ENCODE measurements around the gene SULT4A1.

Gene SULT4A1

DNA sequence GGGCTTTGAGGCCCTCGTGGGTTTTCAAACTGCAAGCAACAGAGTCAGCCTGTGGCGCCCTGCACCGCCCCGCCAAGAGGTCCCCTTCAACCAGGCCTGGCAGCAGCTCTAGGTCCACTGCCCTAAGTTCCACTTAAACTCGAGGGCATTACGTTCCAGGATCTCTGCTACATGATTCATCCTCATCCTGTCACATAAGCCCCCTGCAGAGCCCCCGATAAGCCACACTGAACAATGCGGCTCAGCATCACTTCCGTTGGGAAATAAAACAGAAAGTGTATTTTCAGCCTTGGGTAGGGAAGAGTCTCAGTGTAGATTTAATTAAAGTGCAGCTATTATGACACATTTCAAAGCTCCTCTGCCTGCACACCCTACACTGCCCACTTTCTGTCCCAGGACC is 24.6 kb downstream of the SULT4A1 start:
- Histone ChIP-seq H3K27ac (no peak overlapping the region), H3K4me3 (ENCODE audit: low read depth, low read length) (no peak overlapping the region), H3K27me3 (replicated peaks) (no peaks in the 10 kb centered on the region), H3K36me3 (replicated peaks) (no peaks in the 10 kb centered on the region)
- TF ChIP-seq CTCF (IDR thresholded peaks at IDR 0.05; ENCODE audit: low read depth, low read length, missing control alignments): no peak
- DNase-seq: peak; percentile 33
- in situ Hi-C loops (cut with HindIII; ENCODE audit: low pct_ligation_motif_present, low sequenced_read_pairs): no loop called here

- Histone ChIP-seq H3K27ac (no peak overlapping the region), H3K36me3 (replicated peaks) (no peaks in the 10 kb centered on the region), H3K27me3 (replicated peaks) (no peaks in the 10 kb centered on the region), H3K4me3 (ENCODE audit: low read depth, low read length) (no peak overlapping the region)
- no peak for DNase-seq
- in situ Hi-C loops (cut with HindIII; ENCODE audit: low pct_ligation_motif_present, low sequenced_read_pairs): no loop called here
- no peak for TF ChIP-seq CTCF (IDR thresholded peaks at IDR 0.05; ENCODE audit: low read depth, low read length, missing control alignments)
These were observed 26.6 kb downstream of the SULT4A1 start for GRCh38 chr22:43835736-43836135.

DNA sequence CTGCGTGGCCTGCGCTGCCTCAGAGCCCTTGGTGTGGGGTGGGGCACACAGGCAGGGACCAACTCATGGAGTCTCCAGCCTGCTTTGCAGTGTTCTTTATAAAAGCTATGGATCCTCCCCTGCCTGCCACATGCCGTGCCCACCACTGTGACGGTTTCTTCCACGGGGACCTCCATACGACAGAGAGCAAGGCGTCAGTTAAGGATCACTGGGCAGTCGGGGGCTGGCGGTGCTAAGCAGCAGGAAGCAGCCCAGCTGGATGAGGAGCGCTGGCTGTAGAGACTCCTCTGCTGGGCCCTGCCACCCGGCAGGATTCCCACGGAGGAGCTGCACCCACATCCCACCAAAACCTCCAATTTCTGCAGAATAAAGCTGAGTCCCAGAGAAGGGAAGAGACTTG is 27.1 kb downstream of the SULT4A1 start:
- no peak for DNase-seq
- Histone ChIP-seq H3K27ac (no peak overlapping the region), H3K4me3 (ENCODE audit: low read depth, low read length) (no peak overlapping the region), H3K36me3 (replicated peaks) (no peaks in the 10 kb centered on the region), H3K27me3 (replicated peaks) (no peaks in the 10 kb centered on the region)
- no peak for TF ChIP-seq CTCF (IDR thresholded peaks at IDR 0.05; ENCODE audit: low read depth, low read length, missing control alignments)
- in situ Hi-C loops (cut with HindIII; ENCODE audit: low pct_ligation_motif_present, low sequenced_read_pairs): no loop called here

- no peak overlapping the region for H3K4me3 ChIP-seq (ENCODE audit: low read depth, low read length)
- DNase-seq: no peak
- no peak overlapping the region for H3K27ac ChIP-seq
- H3K36me3 ChIP-seq (replicated peaks): no peaks in the 10 kb centered on the region
- no peak for TF ChIP-seq CTCF (IDR thresholded peaks at IDR 0.05; ENCODE audit: low read depth, low read length, missing control alignments)
- no peaks in the 10 kb centered on the region for H3K27me3 ChIP-seq (replicated peaks)
- in situ Hi-C loops (cut with HindIII; ENCODE audit: low pct_ligation_motif_present, low sequenced_read_pairs): no loop called here
These were observed 28.8 kb downstream of the SULT4A1 start for GRCh38 chr22:43833286-43834240.

- no peak for TF ChIP-seq CTCF (IDR thresholded peaks at IDR 0.05; ENCODE audit: low read depth, low read length, missing control alignments)
- Histone ChIP-seq H3K27me3 (replicated peaks) (no peaks in the 10 kb centered on the region), H3K27ac (no peak overlapping the region), H3K36me3 (replicated peaks) (no peaks in the 10 kb centered on the region), H3K4me3 (ENCODE audit: low read depth, low read length) (no peak overlapping the region)
- in situ Hi-C loops (cut with HindIII; ENCODE audit: low pct_ligation_motif_present, low sequenced_read_pairs): no loop called here
- no peak for DNase-seq
These were observed 29.7 kb downstream of the SULT4A1 start for GRCh38 chr22:43832393-43833265.
